HEK293 (cell line): ENCODE measurements around the gene MAP3K15.
"Not testable (repeated sequence)": the region's sequence is repeated elsewhere in the genome, so short reads cannot be mapped to it uniquely, and the experiment has no call there.

Experiments
- CTCF ChIA-PET: fragments of 350-600 bp; formaldehyde crosslinking; extraction: SDS; loops from one replicate; lab custom pipeline; 2021; ENCODE audit warnings: antibody characterized with exemption; lab: Yijun Ruan, JAX
- POLR2A ChIA-PET: fragments of 300-600 bp; formaldehyde crosslinking; extraction: SDS; loops from one replicate; lab custom pipeline; 2020; ENCODE audit warnings: antibody characterized with exemption, inconsistent platforms; lab: Yijun Ruan, JAX
- H3K27ac ChIP-seq: fragments of 200-500 bp; sonication (Bioruptor generic); 2 replicates; pipeline ENCODE4 v1.5.1; 2014; ENCODE audit warnings: low read depth, low read length, control low read depth, inconsistent platforms; ENCODE audit errors: extremely low read depth
- H3K36me3 ChIP-seq, 2 experiments: fragments of 200-500 bp in 1 of 2; sonication (Bioruptor generic) in 1 of 2; 1 replicate in 1 of 2; 2 replicates in 1 of 2; pipeline ENCODE4 v1.5.1; 2014 to 2017; ENCODE audit warnings: inconsistent platforms in 2 of 2, low read length in 2 of 2; ENCODE audit not compliant: control insufficient read depth in 2 of 2, insufficient read depth in 1 of 2
- H3K4me1 ChIP-seq: fragments of 200-500 bp; sonication (Bioruptor generic); 2 replicates; pipeline ENCODE4 v1.5.1; 2014; ENCODE audit warnings: mild to moderate bottlenecking, low read length, inconsistent platforms; ENCODE audit not compliant: control insufficient read depth, insufficient read depth
- H3K4me3 ChIP-seq: 2 replicates; pipeline ENCODE4 v1.5.1; 2011; ENCODE audit warnings: low read depth, mild to moderate bottlenecking, control low read depth, low read length, moderate library complexity
- H3K9me3 ChIP-seq: fragments of 200-500 bp; sonication (Bioruptor generic); 2 replicates; pipeline ENCODE4 v1.5.1; 2014; ENCODE audit warnings: low read depth, low read length, inconsistent platforms; ENCODE audit not compliant: control insufficient read depth, insufficient read depth
- HOXA7 ChIP-seq: sonication (generic); formaldehyde crosslinking; IDR thresholded peaks from 2 replicates; pipeline ENCODE4 v1.8.1; 2022; ENCODE audit warnings: missing genetic modification reagents, borderline replicate concordance
- MZF1 ChIP-seq: fragments of 450-650 bp; formaldehyde crosslinking; IDR thresholded peaks from 2 replicates; pipeline ENCODE4 v1.5.1; 2017; ENCODE audit warnings: missing biosample characterization, missing genetic modification characterization, borderline replicate concordance
- PRDM10 ChIP-seq: fragments of 450-650 bp; formaldehyde crosslinking; IDR thresholded peaks from 2 replicates; pipeline ENCODE4 v1.5.1; 2016; ENCODE audit warnings: missing biosample characterization, missing genetic modification characterization
- SCRT2 ChIP-seq: fragments of 450-650 bp; formaldehyde crosslinking; IDR thresholded peaks from 2 replicates; pipeline ENCODE4 v1.5.1; 2016; ENCODE audit warnings: missing biosample characterization, missing genetic modification characterization
- ZBTB26 ChIP-seq: fragments of 450-650 bp; formaldehyde crosslinking; optimal IDR thresholded peaks from 2 replicates; pipeline ENCODE3; 2016; ENCODE audit warnings: missing biosample characterization, mild to moderate bottlenecking, missing genetic modification characterization
- ZBTB48 ChIP-seq: fragments of 450-650 bp; formaldehyde crosslinking; IDR thresholded peaks from 2 replicates; pipeline ENCODE4 v1.5.1; 2016; ENCODE audit warnings: missing biosample characterization, missing genetic modification characterization
- ZNF518A ChIP-seq: fragments of 450-650 bp; formaldehyde crosslinking; conservative IDR thresholded peaks from 2 replicates; pipeline ENCODE4 v1.5.1; 2016; ENCODE audit warnings: low read depth, missing biosample characterization, missing genetic modification characterization
- ZNF561 ChIP-seq: fragments of 450-650 bp; IDR thresholded peaks from 2 replicates; pipeline ENCODE4 v1.5.1; 2018; ENCODE audit warnings: missing biosample characterization, missing genetic modification characterization, borderline replicate concordance
- ZNF658 ChIP-seq: fragments of 450-650 bp; formaldehyde crosslinking; IDR thresholded peaks from 2 replicates; pipeline ENCODE4; 2016; ENCODE audit warnings: missing biosample characterization, missing genetic modification characterization
- ZSCAN23 ChIP-seq: fragments of 450-650 bp; formaldehyde crosslinking; IDR thresholded peaks from 2 replicates; pipeline ENCODE4 v1.5.1; 2016; ENCODE audit warnings: missing biosample characterization, missing genetic modification characterization
- TF ChIP-seq, protein P1 (sequence below): fragments of 450-650 bp; formaldehyde crosslinking; IDR thresholded peaks from 2 replicates; pipeline ENCODE4 v1.5.1; 2016; ENCODE audit warnings: missing biosample characterization, missing genetic modification characterization

Gene MAP3K15

DNA sequence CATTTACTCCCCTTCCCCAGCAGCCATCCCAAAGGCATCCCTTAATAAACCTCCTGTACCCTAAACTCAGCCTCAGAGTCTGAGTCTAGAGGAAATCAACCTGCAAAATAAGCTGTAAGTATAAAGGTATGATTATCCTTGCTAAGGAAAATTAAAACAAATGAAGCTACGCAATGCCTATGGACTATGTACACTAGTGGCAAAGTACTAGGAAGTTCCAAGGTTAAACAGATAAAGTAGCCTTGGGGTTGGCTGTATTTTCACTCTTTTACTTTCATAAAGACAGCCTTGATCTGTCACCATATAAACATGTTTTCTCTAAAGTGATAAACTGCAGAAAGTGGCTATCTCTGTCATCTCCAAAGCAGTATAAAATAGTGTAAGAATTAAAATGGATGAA lies 35.9 kb downstream of the MAP3K15 start (continued):
- no peak for TF ChIP-seq ZNF518A
- TF ChIP-seq, protein P1, sequence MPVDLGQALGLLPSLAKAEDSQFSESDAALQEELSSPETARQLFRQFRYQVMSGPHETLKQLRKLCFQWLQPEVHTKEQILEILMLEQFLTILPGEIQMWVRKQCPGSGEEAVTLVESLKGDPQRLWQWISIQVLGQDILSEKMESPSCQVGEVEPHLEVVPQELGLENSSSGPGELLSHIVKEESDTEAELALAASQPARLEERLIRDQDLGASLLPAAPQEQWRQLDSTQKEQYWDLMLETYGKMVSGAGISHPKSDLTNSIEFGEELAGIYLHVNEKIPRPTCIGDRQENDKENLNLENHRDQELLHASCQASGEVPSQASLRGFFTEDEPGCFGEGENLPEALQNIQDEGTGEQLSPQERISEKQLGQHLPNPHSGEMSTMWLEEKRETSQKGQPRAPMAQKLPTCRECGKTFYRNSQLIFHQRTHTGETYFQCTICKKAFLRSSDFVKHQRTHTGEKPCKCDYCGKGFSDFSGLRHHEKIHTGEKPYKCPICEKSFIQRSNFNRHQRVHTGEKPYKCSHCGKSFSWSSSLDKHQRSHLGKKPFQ (tag by site-specific recombination), result no peak
- TF ChIP-seq ZNF658 (tag by site-specific recombination), result no peak
- TF ChIP-seq MZF1 (tag by site-specific recombination), result no peak
- no peak for TF ChIP-seq ZBTB26

- CTCF ChIA-PET, result interaction anchor here (1.1 kb wide), 1 partner anchor 8 kb away, joined by 3 read pairs; no protein-coding TSS in a partner anchor
- POLR2A ChIA-PET, result not testable (repeated sequence)
These were observed 46.9 kb downstream of the MAP3K15 start for GRCh38 chrX:19468383-19468782.

GRCh38 chrX:19462879-19463278 lies 52.4 kb downstream of the MAP3K15 start:
- H3K36me3 ChIP-seq, result peaks cover 0 to 28% of the 10 kb centered on the region in 2 experiments; a peak in 1 of 3 replicates
- H3K4me3 ChIP-seq, result no peak overlapping the region
- no peak for TF ChIP-seq SCRT2
- no peak for TF ChIP-seq ZNF561
- no peak for TF ChIP-seq HOXA7 (CRISPR knock-in tag)
- TF ChIP-seq PRDM10 (tag by site-specific recombination), result peak; percentile 68
- no peak for TF ChIP-seq ZBTB48 (tag by site-specific recombination)
- no peak for TF ChIP-seq ZSCAN23 (tag by site-specific recombination)
- POLR2A ChIA-PET, result no interaction called here
- CTCF ChIA-PET, result interaction anchor here (1.0 kb wide), 1 partner anchor 80 kb away, joined by 4 read pairs; no protein-coding TSS in a partner anchor
- H3K4me1 ChIP-seq, result no peaks in the 10 kb centered on the region; the same call in 1 of the 2 replicates
- H3K9me3 ChIP-seq, result no peaks in the 10 kb centered on the region
- no peak overlapping the region for H3K27ac ChIP-seq

More at GRCh38 chrX:19468383-19468782, 46.9 kb downstream of the MAP3K15 start:
- H3K27ac ChIP-seq, H3K4me1 ChIP-seq, H3K9me3 ChIP-seq, H3K4me3 ChIP-seq, H3K36me3 ChIP-seq: not testable (repeated sequence)
